Measurements from ENCODE around the gene INO80C.
"Not testable (repeated sequence)": the region's sequence is repeated elsewhere in the genome, so short reads cannot be mapped to it uniquely, and the experiment has no call there.

INO80C gene

GRCh38 chr18:35489281-35489680 is 8.5 kb downstream of the INO80C start:
- DNase-seq (ENCODE audit: low read depth): not testable (repeated sequence)

- DNase-seq (ENCODE audit: low read depth): not testable (repeated sequence)
Measured at GRCh38 chr18:35488396-35488795, 9.4 kb downstream of the INO80C start.

- DNase-seq (ENCODE audit: low read depth): not testable (repeated sequence)
Measured at GRCh38 chr18:35487525-35487924, 10.2 kb downstream of the INO80C start.

- no peak for DNase-seq (ENCODE audit: low read depth)
Measured at GRCh38 chr18:35485852-35486251, 11.9 kb downstream of the INO80C start.

GRCh38 chr18:35484034-35484433 is 13.7 kb downstream of the INO80C start:
- DNase-seq (ENCODE audit: low read depth): no peak

GRCh38 chr18:35481960-35482366 is 15.8 kb downstream of the INO80C start:
- no peak for DNase-seq (ENCODE audit: low read depth)

- DNase-seq (ENCODE audit: low read depth): no peak
Measured at GRCh38 chr18:35479911-35480586, 17.7 kb downstream of the INO80C start.

- DNase-seq (ENCODE audit: low read depth): peak; percentile 97
Measured at GRCh38 chr18:35478520-35479435, 19.0 kb downstream of the INO80C start.

- no peak for DNase-seq (ENCODE audit: low read depth)
Measured at GRCh38 chr18:35477974-35478373, 19.8 kb downstream of the INO80C start.

- no peak for DNase-seq (ENCODE audit: low read depth)
Measured at GRCh38 chr18:35477497-35477896, 20.3 kb downstream of the INO80C start.

- no peak for DNase-seq (ENCODE audit: low read depth)
Measured at GRCh38 chr18:35474884-35475283, 22.9 kb downstream of the INO80C start.

GRCh38 chr18:35473562-35473961 is 24.2 kb downstream of the INO80C start:
- no peak for DNase-seq (ENCODE audit: low read depth)

- DNase-seq (ENCODE audit: low read depth): no peak
Measured at GRCh38 chr18:35470435-35470834, 27.3 kb downstream of the INO80C start.

- peak; percentile 40 for DNase-seq (ENCODE audit: low read depth)
Measured at GRCh38 chr18:35469725-35470124, 28.0 kb downstream of the INO80C start.

- no peak for DNase-seq (ENCODE audit: low read depth)
Measured at GRCh38 chr18:35468711-35469110, 29.0 kb downstream of the INO80C start.

GRCh38 chr18:35467624-35468016 is 30.1 kb downstream of the INO80C start:
- DNase-seq (ENCODE audit: low read depth): no peak

- DNase-seq (ENCODE audit: low read depth): no peak
Measured at GRCh38 chr18:35466815-35467623, 30.7 kb downstream of the INO80C start.

GRCh38 chr18:35466334-35466733 is 31.4 kb downstream of the INO80C start:
- DNase-seq (ENCODE audit: low read depth): no peak

GRCh38 chr18:35465329-35465728 is 32.4 kb downstream of the INO80C start:
- no peak for DNase-seq (ENCODE audit: low read depth)

- DNase-seq (ENCODE audit: low read depth): no peak
Measured at GRCh38 chr18:35464831-35465279, 32.9 kb downstream of the INO80C start.

- DNase-seq (ENCODE audit: low read depth): no peak
Measured at GRCh38 chr18:35463827-35464226, 33.9 kb downstream of the INO80C start.

- DNase-seq (ENCODE audit: low read depth): peak; percentile 51
Measured at GRCh38 chr18:35463050-35463449, 34.7 kb downstream of the INO80C start.

Data from ELR (cell line).